ENCODE data around the gene ALKBH5. TPM values are rescaled to one million over a fixed set of nuclear protein-coding genes. Genes with fewer than 3 reads are reported as not detected.

The ALKBH5 gene
- total and polyA plus RNA-seq, 10 of the 15 experiments (the other 5 are each of a cell fraction or from before 2014, with no cell fraction given) = 13.7 to 99.9 (median 52.4) TPM

- TF ChIP-seq, protein P1, sequence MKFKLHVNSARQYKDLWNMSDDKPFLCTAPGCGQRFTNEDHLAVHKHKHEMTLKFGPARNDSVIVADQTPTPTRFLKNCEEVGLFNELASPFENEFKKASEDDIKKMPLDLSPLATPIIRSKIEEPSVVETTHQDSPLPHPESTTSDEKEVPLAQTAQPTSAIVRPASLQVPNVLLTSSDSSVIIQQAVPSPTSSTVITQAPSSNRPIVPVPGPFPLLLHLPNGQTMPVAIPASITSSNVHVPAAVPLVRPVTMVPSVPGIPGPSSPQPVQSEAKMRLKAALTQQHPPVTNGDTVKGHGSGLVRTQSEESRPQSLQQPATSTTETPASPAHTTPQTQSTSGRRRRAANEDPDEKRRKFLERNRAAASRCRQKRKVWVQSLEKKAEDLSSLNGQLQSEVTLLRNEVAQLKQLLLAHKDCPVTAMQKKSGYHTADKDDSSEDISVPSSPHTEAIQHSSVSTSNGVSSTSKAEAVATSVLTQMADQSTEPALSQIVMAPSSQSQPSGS (IDR thresholded peaks at IDR 0.05; ENCODE audit: low read length) = no peak
- TF ChIP-seq RAD21 (IDR thresholded peaks at IDR 0.05; ENCODE audit: insufficient read depth, low read depth, low read length) (no peak), ZBTB40 (IDR thresholded peaks at IDR 0.05; ENCODE audit: borderline replicate concordance) (no peak), FOXM1 (IDR thresholded peaks at IDR 0.05; ENCODE audit: low read depth, low read length) (no peak), ZNF384 (IDR thresholded peaks at IDR 0.05; ENCODE audit: borderline replicate concordance, low read depth, low read length) (no peak), NKRF (conservative IDR thresholded peaks at IDR 0.05) (no peak), CBX5 (IDR thresholded peaks at IDR 0.05; ENCODE audit: low read depth) (no peak), LARP7 (IDR thresholded peaks at IDR 0.05) (peak; percentile 56; the same call in 1 of the 2 replicates), CHD1 (IDR thresholded peaks at IDR 0.05; ENCODE audit: low read depth, low read length) (no peak), ATF3 (IDR thresholded peaks at IDR 0.05; ENCODE audit: borderline replicate concordance, extremely low read depth, low read depth, low read length) (no peak), CBFB (IDR thresholded peaks at IDR 0.05; ENCODE audit: low read depth) (0 out of 2 replicates have a peak, but pooled peaks have one; percentile 40), TBL1XR1 (IDR thresholded peaks at IDR 0.05; ENCODE audit: low read depth, low read length) (peak; percentile 76), IRF4 (IDR thresholded peaks at IDR 0.05; ENCODE audit: low read depth, low read length) (no peak), SIX5 (IDR thresholded peaks at IDR 0.05; ENCODE audit: low read depth, low read length, severe bottlenecking) (no peak), RAD51 (IDR thresholded peaks at IDR 0.05) (no peak), SUPT20H (IDR thresholded peaks at IDR 0.05; ENCODE audit: borderline replicate concordance, control insufficient read depth, low read depth, low read length) (no peak), SMARCA5 (IDR thresholded peaks at IDR 0.05) (no peak), MXI1 (IDR thresholded peaks at IDR 0.05; ENCODE audit: low read depth, low read length) (0 out of 2 replicates have a peak, but pooled peaks have one; percentile 35), BACH1 (IDR thresholded peaks at IDR 0.05; ENCODE audit: borderline replicate concordance) (peak; percentile 53; the same call in 1 of the 2 replicates), CREB1 (IDR thresholded peaks at IDR 0.05; ENCODE audit: low read depth) (no peak), SP1 (IDR thresholded peaks at IDR 0.05; ENCODE audit: low read depth, low read length) (peak; percentile 37), SMAD5 (IDR thresholded peaks at IDR 0.05; ENCODE audit: low read depth) (no peak), ASH2L (IDR thresholded peaks at IDR 0.05; ENCODE audit: borderline replicate concordance, low read depth) (no peak)
These were observed 22.2 kb upstream of the ALKBH5 start (continued) for GRCh38 chr17:18161207-18162145.

All from GM12878 (cell line).